ENCODE data around the gene OR14K1.
"Not testable (repeated sequence)": the region's sequence is repeated elsewhere in the genome, so short reads cannot be mapped to it uniquely, and the experiment has no call there.

OR14K1 gene

GRCh38 chr1:247738315-247738714 lies at the start of gene OR14K1:
Gene OR14K1 (plus strand): TSS chr1:247738615. CDS start chr1:247738615, 0 bp downstream.
- FAIRE-seq (no peak), DNase-seq (ENCODE audit: low spot score) (no peak)

- FAIRE-seq (no peak), DNase-seq (ENCODE audit: low spot score) (no peak)
These were observed 37.1 kb upstream of the OR14K1 start for GRCh38 chr1:247701338-247701737.

DNA sequence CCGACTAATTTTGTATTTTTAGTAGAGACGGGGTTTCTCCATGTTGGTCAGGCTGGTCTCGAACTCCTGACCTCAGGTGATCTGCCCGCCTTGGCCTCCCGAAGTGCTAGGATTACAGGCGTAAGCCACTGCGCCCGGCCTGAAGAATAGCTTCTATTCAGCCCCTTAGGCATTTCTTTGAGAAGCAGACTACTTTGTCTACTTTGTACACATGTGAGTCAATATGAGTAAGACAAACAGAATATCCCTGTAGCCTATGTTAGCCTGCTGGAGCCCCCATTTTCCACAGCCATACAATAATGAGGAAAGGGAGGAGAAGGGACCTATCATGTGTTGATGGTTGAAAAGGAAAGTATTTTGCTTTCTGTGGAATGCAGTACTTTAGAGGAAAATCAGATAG lies 27.7 kb upstream of the OR14K1 start:
- not testable (repeated sequence) for FAIRE-seq; DNase-seq (ENCODE audit: low spot score)

- DNase-seq (ENCODE audit: low spot score) (no peak), FAIRE-seq (no peak)
These were observed 24.7 kb upstream of the OR14K1 start for GRCh38 chr1:247713753-247714152.

DNA sequence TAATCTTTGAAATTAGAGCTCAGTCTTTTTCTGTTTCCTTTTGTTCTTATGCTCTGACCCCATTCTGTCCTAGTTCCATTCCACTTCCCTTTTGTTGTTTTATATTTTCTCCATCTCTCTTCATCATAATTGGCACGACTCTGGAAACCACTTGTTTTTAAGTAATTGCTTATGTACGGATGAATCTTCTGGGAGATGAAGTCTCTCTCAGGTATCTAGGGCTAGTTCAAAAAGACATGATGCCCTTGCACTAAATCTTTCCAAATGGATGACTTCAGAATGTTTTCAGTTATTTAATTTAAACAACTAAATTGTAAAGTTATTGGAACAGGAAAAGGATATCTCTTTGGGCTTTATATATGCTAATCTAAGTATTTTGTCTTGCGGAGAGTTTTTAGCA lies 21.9 kb upstream of the OR14K1 start, which contains the start of gene OR6F1:
TSS of gene OR6F1 (minus strand) at position 101 of the 400 bp plus-strand sequence. CDS start 3,891 bp downstream, outside the sequence.
- DNase-seq (ENCODE audit: low spot score) (no peak), FAIRE-seq (no peak)

DNA sequence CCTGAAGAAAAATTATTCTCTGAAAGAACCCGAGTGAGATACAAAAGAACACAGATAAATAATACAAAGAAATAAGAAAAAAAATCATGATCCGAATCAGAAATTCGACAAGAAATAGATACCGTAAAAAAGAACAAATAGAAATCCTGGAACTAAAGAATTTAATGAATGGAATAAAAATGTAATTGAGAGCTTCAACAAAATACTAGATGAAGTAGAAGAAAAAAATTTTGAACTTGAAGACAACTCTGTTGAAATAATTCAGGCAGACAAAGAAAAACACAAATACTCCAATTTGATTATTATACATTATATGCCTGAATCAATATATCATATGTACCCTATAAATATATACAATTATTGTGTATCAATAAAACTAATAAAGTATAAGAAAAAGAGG lies 17.2 kb upstream of the OR14K1 start:
- no peak for FAIRE-seq

GRCh38 chr1:247740721-247741120 lies 2.3 kb downstream of the OR14K1 start:
- FAIRE-seq, result peak; percentile 32
- peak; percentile 21 for DNase-seq (ENCODE audit: low spot score)

More for the DNA sequence above, 17.2 kb upstream of the OR14K1 start:
- DNase-seq (ENCODE audit: low spot score), result no peak

GRCh38 chr1:247741756-247742155 lies 3.3 kb downstream of the OR14K1 start:
- peak; percentile 53 for FAIRE-seq
- no peak for DNase-seq (ENCODE audit: low spot score)

- DNase-seq (ENCODE audit: low spot score), result not testable (repeated sequence)
- FAIRE-seq, result peak; percentile 96
These were observed 3.9 kb downstream of the OR14K1 start for GRCh38 chr1:247742215-247742760.

DNA sequence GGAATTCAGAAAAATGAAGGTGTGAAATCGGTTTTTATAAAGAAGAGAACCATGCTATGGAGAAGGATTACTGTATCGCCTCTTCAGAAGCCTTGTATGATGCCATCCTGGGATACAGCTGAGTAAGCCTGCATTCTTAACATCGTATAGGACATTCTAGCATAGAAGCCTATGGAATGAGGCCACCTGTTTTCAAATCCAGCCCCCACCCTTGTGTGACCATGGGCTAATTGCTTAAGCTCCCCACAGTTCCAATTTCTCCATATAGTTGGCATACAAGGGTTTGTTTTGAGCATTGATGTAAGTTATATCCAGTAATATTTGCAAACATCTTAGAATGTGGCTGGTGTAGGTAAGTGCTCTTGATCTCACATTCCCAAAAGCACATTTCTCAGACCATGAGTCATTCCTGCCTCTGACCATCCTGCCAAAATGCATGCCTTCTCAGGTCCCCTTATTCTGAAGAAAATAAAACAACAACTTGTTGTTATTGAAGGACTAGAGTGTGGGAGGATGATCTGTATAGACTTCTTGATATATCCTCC lies 8.0 kb downstream of the OR14K1 start:
- FAIRE-seq, result no peak
- peak; percentile 66 for DNase-seq (ENCODE audit: low spot score)

GRCh38 chr1:247747616-247748015 lies 9.2 kb downstream of the OR14K1 start:
- peak; percentile 55 for DNase-seq (ENCODE audit: low spot score)
- FAIRE-seq, result no peak

DNA sequence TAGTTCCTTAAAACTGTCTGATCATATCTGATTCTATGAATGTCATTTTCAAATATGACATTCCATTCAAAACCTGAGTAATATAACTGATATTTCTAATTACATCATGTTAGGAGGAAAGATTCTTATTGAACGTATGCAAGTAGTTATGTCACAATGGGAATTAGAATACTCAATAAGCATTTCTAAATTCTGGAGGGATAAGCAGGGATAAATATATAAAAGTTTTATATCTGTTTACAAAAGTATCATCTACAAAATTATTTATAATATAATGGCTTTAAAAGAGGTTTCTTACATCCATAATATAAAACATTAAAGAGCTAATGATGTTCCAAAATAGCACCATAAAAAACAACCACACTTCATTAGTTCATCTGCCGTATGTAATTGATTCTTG lies 9.6 kb downstream of the OR14K1 start, which contains the start of gene OR14A2:
TSS of gene OR14A2 (minus strand) at position 101 of the 400 bp plus-strand sequence.
- no peak for FAIRE-seq
- no peak for DNase-seq (ENCODE audit: low spot score)

- DNase-seq (ENCODE audit: low spot score), result no peak
- FAIRE-seq, result no peak
These were observed 11.5 kb downstream of the OR14K1 start for GRCh38 chr1:247749870-247750269.

DNA sequence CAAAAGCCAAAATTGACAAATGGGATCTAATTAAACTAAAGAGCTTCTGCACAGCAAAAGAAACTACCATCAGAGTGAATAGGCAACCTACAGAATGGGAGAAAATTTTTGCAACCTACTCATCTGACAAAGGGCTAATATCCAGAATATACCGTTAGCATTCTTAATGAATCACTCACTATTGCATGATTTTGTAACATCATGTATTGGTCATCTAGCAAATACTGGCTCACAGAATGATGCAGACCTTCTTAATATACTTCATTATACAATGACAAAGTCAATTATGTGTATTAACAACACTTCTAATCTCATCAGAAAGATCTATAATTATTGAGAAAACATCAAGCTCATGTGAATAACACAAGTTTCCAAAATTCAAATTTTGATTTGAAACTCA lies 15.9 kb downstream of the OR14K1 start:
- not testable (repeated sequence) for FAIRE-seq; DNase-seq (ENCODE audit: low spot score)

- DNase-seq (ENCODE audit: low spot score), result no peak
- no peak for FAIRE-seq
These were observed 22.0 kb downstream of the OR14K1 start, which contains the start of gene OR1C1 for GRCh38 chr1:247760456-247760855. Gene OR1C1 (minus strand): TSS chr1:247760556. CDS start chr1:247758406, 2,150 bp downstream.

DNA sequence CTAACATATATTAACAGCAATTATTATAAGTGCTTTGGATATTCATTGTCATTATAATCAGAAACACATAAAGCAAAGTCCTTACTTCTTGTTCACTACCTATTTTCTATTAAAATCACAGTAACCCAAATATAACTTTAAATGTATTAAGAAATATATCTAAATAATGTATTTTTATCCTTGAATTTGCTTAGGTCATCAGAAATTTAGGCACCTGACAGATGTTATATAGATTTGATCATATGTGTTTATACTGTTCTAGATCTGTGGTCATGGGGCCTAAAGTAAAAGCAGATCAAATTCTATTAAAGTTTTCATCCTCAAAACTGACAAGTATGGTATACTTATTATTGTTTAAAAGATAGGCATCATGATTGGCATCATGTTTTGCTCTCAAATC lies 31.2 kb downstream of the OR14K1 start:
- DNase-seq (ENCODE audit: low spot score) (no peak), FAIRE-seq (no peak)

Measured in urothelium cell line (cell line).